NCI-H524 treated with DMSO at 0.1 percent for 48 hours (cell line): ENCODE results near the gene ZPBP.

Source experiments
- DNase-seq: peaks from one replicate; lab custom pipeline; 2025; lab: John Stamatoyannopoulos, UW

ZPBP gene, protein sequence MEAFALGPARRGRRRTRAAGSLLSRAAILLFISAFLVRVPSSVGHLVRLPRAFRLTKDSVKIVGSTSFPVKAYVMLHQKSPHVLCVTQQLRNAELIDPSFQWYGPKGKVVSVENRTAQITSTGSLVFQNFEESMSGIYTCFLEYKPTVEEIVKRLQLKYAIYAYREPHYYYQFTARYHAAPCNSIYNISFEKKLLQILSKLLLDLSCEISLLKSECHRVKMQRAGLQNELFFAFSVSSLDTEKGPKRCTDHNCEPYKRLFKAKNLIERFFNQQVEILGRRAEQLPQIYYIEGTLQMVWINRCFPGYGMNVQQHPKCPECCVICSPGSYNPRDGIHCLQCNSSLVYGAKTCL

DNA sequence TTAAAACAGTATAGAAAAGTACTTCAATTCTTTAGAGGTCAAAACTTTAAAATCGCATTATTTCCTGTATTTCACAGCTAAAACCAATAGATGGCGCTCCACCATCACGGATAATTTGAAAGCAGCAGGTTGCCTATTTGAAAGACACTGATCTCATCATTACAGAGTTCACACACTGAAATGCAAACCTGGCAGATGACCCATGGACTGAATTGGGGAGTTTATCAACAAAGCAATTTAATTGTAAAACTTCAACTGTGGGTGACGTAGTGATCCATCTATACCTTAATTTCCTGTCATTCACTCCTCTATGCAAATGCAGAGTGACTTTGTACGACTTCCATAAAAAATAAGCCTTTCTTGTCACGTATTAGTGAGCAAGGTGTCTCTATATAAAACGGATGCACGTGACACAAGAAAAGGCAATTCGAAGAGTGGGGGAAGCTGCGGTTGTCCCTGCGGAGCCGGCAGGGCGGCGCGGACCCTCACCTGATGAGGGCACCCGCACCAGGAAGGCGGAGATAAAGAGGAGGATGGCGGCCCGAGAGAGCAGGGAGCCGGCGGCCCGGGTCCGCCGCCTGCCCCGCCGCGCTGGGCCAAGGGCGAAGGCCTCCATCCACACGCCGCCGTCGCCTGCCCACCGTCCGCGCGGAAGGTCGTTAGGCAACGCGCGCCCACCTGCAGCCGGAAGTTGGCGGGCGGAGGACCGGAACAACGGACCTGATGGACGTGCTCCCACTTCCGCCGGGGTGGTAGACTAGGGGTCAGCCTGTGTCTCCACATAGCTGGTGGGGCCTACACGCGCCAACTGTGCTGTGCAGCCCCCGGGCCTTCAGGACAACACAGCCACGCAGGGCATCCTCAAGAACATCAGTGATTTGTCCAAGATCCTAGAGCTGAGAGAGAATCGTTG is at the start of gene ZPBP:
TSS of gene ZPBP (minus strand) at position 668 of the 913 bp plus-strand sequence. CDS start at position 616, 52 bp downstream.
- peak; percentile 5 for DNase-seq

DNA sequence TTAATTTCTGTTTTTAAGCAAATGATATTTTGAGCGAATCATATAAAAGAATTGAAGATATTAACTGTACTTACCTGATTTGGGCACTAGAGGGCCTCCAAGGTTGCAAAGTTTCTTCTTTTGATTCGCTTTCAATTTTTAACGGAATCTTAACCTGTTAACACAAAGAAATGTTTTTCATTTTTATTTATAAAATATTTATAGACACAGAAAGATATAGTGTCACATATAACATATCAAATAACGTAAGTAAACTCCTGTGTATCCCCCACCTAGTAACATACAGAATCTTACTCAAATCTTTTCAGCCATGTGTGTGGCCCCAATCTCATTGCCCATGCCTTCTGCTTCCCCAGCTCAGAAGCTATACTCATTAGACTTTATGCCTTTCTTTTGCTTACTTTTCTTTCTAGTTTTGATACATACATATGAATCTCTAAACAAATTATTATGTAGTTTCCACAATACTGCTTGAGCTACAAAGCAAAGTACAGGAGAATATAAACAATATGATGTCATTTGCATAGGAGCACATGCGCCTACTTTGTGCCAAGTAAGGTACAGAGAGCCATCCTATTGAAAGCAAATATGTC is 49.5 kb upstream of the ZPBP start:
- DNase-seq, result no peak

DNA sequence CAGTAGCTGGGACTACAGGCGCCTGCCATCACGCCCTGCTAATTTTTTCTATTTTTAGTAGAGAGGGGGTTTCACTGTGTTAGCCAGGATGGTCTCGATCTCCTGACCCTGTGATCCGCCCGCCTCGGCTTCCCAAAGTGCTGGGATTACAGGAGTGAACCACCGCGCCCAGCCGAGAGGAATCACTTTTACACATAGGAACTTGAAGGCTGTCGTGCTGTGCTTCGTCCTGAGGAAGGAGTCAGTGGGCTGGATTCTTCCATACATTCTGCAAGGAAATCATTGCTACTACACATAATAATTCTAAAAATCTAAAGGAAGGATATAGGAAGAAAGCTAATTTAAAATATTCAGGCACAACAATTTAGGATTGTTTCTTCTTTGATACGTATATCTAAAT is 48.8 kb upstream of the ZPBP start:
- DNase-seq, result no peak

DNA sequence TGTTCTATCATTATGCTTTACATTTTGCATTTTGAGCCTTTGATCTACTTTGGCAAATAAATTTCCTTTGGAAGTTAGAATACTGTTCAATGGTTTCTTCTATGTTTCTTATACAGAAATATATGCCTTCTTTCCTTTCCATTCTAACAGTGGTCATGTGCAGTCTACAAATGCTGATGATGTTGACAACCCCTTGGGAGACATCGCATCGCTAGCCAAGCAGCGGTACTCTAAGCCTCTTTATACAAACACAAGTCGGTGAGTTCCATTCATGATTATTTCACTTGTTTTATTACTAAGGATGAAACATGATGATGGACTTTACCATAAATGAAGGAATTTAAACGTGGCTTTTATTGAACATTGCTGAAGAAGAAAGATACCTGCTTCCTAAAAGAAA is 48.1 kb upstream of the ZPBP start:
- no peak for DNase-seq

DNA sequence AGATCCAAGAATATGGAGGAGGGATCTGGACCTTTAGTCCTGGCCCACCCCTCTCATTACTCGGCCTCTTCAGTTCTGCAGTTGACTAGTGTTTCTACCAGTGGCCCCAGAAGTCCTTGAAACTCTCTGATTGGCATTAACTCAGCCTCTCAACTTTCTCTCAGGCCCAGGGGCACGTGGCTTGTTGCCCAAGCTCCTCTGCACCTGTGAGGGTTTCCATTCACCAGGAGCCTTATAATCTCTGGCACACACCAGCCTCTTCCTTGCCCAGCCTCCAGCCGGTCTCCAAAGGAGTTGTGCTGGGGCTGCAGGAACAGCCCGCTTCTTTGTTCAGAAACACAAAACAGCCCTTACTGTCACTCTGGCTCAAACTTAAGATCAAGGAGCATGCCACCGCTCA is 47.6 kb upstream of the ZPBP start:
- DNase-seq, result no peak

DNA sequence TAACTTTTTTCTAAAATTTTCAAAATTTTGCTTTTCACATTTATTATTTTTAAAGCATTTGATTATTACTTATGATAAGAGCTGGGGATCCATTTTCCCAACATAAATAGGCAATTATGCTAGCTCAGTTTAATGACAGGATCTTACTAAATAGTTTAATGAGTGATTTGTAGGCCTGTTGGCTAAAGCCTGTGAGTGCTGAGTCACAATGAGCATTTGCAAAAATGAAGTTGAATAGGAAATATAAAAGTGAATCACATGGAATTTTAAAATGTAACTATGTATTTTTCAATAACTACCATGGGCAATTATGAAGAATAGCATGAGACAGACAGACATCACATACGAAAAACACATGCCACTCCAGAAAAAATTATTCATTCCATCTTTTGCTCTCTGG is 45.1 kb upstream of the ZPBP start:
- no peak for DNase-seq

DNA sequence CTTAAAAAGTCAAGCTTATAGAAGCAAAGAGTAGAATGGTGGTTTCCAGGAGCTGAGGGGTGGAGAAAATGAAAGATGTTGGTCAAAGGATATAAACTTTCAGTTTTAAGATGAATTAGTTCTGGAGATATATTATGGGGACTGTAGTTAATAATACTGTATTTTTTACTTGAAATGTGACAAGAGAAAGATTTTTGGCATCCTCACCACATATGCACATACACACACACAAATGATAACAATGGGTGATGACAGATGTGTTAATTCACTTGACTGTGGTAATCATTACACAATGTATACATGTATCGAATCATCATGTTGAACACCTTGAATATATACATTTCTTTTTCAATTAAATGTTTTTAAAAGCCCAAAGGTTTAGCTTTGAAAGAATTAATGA is 32.7 kb upstream of the ZPBP start:
- no peak for DNase-seq

DNA sequence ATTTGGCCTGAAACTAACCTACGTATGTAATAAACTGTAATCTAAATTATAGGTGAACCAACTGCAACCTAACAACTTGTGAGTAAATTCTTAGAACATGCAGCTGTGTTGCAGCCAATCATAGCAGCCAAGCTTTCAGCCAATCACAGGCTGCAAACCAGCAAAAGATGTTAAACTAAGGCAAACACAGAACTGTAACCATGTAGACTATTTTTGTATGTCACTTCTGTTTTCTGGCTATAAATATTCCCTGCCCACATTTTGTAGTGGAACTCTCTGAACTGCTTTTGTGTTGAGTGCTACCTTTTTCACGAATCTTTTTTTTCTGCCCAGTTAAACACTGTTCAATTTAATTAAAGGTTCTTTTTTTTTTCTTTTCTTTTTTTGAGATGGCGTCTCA is 28.2 kb upstream of the ZPBP start:
- DNase-seq, result no peak

DNA sequence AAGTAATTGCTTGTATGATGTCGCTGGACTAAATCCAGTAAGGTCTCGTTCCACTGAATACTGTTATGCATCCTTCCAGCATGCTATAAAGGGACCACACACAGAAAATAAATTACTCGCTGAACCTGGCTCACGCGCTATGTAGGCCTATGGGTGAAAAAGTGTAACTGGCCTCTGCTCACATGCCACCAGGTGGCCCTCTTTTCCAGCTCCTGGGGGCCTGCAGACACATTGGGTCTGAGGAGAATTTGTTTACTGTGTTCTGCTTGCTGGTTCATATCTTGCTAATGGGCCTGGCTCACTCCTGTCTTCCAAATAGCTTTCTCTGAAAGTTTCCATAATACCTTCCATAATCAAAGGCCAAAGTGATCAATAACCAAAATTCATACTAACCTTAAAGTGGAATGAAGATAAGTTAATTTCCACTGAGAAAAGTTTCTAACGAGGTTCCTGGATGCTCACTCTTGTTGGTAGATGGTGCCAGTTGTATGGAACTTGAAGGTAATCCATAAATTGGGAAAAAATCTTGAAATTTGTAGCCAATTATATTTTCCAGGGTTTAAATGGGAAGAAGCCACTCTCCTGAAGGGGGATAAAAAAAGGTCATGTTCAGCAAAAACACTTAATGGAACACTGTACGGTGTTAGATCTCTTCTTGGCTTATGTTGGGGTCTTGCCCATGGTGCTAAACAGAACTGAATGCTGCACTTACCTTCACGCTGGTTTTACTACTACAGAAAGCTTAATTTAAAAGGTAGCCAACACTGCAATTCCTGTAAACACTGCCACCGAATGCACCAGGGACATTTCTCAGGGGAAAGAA is 27.0 kb upstream of the ZPBP start:
- no peak for DNase-seq

DNA sequence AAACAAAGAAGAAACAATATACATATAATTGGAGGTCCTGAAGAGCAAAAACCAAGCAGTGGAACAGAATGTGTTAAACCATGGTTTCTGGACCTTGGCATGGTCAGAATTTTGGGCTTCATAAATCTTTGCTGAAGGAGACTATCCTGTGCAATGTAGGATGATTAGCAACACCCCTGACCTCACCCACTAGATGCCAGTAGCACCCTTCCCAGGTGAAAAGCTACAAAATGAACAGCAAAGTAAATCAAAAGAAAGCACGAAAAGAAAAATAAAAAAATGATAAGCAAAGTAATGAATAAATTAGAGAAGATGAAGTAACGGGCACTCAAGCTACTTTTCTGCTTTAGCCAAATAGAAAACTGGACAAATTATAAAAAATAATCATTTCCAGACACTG is 19.2 kb upstream of the ZPBP start:
- DNase-seq, result no peak

DNA sequence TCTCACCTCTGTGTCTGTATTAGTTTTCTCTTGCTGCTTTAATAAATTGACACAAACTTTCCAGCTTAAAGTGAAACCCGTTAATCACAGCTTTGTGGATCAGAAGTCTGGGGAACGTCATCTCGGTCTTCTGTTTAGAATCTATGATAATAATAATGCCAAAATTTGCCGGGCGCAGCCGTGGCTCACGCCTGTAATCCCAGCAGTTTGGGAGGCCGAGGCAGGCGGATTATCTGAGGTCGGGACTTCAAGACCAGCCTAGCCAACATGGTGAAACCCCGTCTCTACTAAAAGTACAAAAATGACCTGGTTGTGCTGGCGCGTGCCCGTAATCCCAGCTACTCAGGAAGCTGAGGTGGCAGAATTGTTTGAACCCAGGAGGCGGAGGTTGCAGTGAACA is 8.8 kb upstream of the ZPBP start:
- no peak for DNase-seq

DNA sequence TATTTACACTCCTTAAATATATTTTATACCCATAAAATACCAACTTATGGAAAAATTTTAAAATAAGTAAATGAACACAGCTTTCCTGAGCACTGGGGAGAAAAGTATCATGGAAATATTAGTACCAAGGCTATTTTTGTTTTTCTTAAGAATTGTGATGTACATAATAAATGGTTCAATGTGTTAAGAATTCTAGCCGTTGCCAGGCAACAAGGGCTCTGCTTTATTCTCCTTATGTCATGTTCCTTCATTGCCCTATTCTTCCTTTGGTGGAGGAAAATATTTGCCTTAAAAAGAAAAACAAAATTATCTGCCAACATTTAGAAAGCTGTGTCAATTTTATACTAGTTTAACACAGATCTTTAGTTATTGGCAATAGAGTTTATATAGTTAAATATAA is 2.6 kb upstream of the ZPBP start:
- no peak for DNase-seq

DNA sequence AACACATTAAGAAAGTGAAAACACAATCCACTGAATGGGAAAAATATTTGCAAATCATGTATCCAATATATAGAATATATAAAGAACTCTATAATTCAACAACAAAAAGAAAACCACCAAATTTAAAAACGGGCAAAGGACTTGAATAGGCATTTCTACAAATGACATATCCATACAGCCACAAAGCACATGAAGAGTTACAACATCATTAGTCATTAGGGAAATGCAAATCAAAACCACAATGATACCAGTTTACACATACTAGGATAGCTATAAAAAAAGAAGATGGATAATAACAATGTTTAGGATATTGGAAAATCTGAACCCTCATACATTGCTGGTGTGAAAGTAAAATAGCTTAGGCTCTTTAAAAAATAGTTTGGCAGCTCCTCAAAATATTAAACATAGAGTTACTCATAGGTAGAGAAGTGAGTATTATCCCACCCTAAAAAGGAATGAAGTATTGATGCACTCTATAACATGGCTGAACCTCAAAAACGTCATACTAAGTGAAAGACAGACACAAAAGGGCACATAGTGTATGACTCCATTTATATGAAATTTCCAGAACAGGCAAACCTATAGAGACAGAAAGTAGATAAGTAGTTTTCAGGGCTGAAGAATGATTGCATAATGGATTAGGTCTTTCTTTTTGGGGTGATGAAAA is 4.5 kb downstream of the ZPBP start:
- no peak for DNase-seq

DNA sequence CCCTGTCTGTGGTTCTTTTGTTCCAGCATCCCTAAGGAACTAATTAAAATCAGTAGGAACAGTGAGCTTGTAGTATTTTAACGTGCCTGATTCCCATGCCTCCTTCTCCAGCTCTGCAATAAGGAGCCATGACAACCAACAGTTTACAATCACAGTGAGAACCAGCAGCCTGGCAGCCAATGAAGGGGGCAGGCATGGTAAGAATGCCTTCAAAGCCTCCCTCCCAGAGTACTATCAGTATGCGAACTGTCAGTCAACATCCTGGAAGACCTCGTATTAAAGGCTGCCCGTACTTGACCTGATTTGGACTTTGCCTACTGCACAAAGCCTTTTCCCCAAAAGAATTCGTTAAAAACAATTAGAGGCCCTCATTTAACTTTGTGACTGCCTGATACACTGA is 7.7 kb downstream of the ZPBP start:
- DNase-seq, result no peak

DNA sequence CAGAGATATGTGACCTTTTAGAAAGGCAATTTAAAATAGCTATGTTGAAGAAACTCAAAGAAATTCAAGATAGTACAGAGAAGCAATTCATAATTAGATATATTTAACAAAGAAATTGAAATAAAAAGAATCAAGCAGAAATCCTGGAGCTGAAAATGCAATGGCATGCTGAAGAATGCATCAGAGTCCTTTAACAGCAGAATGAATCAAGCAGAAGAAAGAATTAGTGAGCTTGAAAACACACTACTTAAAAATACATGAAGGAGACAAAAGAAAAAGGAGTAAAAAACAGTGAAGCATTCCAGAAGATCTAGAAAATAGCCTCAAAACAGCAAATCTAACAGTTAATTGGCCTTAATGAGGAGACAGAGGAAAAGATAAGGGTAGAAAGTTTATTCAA is 20.0 kb downstream of the ZPBP start:
- no peak for DNase-seq

DNA sequence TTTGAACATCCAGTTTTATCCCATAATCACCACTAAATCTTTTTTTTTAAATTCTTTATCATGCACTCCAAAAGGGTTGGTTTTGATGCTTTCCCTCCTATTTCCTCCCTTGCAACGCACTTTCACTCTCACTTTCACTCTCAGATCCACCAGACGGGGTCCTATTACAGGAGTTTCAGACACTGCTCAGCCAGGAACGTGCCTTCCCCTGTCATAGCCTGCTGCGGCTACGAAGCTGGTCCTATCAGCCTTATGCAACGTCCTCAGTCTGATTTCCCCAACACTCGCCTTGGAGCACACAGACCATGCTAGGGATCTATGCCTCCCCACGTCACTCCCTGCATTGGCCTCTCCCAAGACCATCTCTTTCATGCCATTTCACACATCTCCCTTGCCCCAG is 23.4 kb downstream of the ZPBP start:
- DNase-seq, result no peak

DNA sequence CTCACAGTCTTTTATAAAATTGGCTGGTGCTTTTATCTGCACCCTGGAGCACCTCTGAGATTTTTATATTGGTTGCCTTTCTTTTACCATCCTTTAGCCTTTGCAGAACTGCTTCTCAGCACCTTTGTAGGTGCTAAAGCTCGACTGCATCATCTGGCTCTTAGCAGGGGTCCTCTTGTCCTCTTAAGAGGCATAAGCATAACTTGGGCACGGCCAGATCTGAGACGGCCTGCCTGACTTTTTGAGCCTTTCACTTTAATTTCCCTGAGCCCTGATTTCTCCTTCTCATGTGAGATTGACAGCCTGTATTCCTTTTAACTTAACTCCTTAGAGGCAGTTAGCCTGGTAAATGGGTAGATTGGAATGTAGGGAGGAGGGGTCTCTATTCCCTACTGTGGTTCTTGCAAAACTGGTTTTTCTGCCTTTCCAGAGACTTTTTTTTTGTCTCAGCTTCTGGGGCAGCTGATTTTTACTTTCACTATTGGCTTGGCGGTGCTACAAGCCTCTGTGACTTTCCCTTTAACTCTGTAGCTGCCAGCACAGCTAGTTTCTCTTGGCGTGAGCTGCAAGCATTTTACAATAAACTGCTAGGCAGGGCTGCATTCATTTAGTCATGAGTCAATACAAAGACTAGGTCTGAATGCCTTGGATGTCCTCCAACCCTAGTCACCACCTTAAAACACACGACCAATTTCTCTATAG is 24.0 kb downstream of the ZPBP start:
- no peak for DNase-seq

DNA sequence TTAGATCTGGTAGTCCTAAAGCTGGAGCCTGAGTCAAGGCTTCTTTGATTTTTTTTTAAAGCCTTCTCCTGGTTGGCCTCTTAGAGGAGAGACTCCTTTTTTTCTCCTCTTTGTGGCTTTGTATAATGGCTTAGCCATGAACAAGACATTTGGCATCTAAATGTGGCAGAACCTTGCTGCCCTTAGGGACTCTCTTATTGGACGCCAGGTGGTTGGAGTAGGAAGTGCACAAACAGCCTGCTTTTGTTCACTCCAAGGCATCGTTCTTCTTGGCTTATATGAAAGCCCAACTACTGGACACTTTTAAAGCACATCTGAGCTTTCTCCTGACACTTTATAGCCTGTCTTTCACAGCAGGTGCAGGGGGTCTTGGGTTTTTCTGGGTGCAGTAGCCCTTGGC is 25.0 kb downstream of the ZPBP start:
- no peak for DNase-seq

DNA sequence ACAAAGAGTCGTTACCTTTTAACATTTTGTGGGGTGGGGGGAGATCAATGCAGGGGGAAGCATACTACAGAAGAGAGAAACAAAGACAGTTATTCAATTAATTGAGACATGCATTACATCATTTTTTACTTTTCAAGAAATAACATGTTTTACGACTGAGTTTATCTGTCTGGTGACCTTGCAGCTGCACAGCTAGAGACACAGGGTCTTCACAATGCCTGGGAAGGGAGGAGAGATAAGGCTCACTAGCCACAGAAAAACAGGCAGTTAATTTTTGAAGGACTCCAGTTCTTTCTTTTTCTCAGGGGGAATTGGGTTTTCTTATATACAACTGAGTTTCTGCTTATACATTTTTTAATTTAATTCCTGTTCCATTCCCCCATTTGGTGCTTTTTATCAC is 30.1 kb downstream of the ZPBP start:
- DNase-seq, result no peak

DNA sequence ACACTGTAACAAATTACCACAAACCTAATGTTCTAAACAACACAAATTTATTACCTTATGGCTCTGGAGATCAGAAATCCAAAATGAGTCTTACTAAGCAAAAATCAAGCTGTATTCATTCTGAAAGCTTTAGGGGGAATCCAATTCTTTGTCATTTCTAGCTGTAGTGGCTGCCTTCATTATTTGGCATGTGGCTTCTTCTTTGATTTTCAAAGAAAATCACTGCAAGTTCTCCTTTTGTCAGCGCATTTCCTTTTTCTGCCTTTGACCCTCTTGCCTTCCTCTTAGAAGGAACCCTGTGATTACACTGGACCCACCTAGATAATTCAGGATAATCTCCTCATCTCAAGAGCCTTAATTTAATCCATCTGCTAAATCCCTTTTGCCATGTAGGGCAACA is 36.9 kb downstream of the ZPBP start:
- no peak for DNase-seq

DNA sequence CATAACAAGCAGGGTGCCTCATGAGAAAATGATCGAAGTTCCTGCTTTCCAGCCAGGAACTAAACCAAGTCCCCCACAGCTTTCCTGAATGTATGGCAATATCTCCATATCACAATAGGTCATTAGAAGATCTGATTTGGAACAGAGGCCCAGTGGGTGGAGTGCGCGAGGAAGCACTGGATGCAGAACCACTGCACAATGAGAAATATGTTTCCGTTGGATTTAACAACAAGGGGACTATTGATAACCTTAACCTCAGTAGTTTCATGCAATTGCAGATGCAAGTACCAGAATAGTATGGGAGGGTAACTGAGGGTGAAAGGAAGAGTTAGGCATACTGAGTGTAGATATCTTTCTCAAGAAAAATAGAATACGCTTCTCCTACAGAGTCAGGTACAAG is 45.3 kb downstream of the ZPBP start:
- no peak for DNase-seq
